ENCODE measurements around the gene GPR153. TPM values are rescaled to one million over a fixed set of nuclear protein-coding genes. Genes with fewer than 3 reads are reported as not detected.

Gene GPR153
- total and polyA plus RNA-seq, 2 of the 13 experiments (the other 11 are each of a cell fraction or from before 2014, with no cell fraction given): 0.22 to 0.31 TPM

GRCh38 chr1:6199298-6200187 is 61.4 kb downstream of the GPR153 start, which contains the start of gene RPL22 (continued):
- TF ChIP-seq ZBTB37 (CRISPR knock-in tag; IDR thresholded peaks at IDR 0.05): no peak
- peak; percentile 69; the same call in 1 of the 2 replicates for TF ChIP-seq MEIS1 (CRISPR knock-in tag; IDR thresholded peaks at IDR 0.05; ENCODE audit: borderline replicate concordance)
- TF ChIP-seq RCOR2 (CRISPR knock-in tag; IDR thresholded peaks at IDR 0.05): no peak
- TF ChIP-seq NFE2L1 (CRISPR knock-in tag; IDR thresholded peaks at IDR 0.05; ENCODE audit: borderline replicate concordance): no peak; the same call in 1 of the 2 replicates
- TF ChIP-seq ATF7 (IDR thresholded peaks at IDR 0.05): no peak
- TF ChIP-seq ATF7 (CRISPR knock-in tag; IDR thresholded peaks at IDR 0.05): peak; percentile 90
- TF ChIP-seq CHCHD3 (CRISPR knock-in tag; IDR thresholded peaks at IDR 0.05): no peak
- peak; percentile 83 to 96 for TF ChIP-seq HMGXB4 (CRISPR knock-in tag; IDR thresholded peaks at IDR 0.05; ENCODE audit: borderline replicate concordance in 1 of 2, low read depth in 1 of 2)
- TF ChIP-seq ARID2 (CRISPR knock-in tag; IDR thresholded peaks at IDR 0.05; ENCODE audit: borderline replicate concordance): 0 out of 2 replicates have a peak, but pooled peaks have one; percentile 26
- TF ChIP-seq MYC (CRISPR knock-in tag; IDR thresholded peaks at IDR 0.05; ENCODE audit: borderline replicate concordance): peak; percentile 99
- peak; percentile 93 for TF ChIP-seq SALL1 (CRISPR knock-in tag; IDR thresholded peaks at IDR 0.05)
- no peak for TF ChIP-seq DZIP1 (CRISPR knock-in tag; IDR thresholded peaks at IDR 0.05)
- TF ChIP-seq ZNF530 (CRISPR knock-in tag; IDR thresholded peaks at IDR 0.05; ENCODE audit: low read depth): no peak
- no peak for TF ChIP-seq TRIM24 (CRISPR knock-in tag; IDR thresholded peaks at IDR 0.05)
- peak; percentile 85 for TF ChIP-seq RXRA (CRISPR knock-in tag; IDR thresholded peaks at IDR 0.05)
- TF ChIP-seq ZSCAN25 (CRISPR knock-in tag; IDR thresholded peaks at IDR 0.05): no peak
- no peak for TF ChIP-seq ZNF615 (CRISPR knock-in tag; IDR thresholded peaks at IDR 0.05; ENCODE audit: borderline replicate concordance)

Data from HepG2 (cell line).